ENCODE measurements around the gene MLLT11. TPM values are rescaled to one million over a fixed set of nuclear protein-coding genes. Genes with fewer than 3 reads are reported as not detected.
A peak's percentile ranks its signal among the peaks of the same experiment; 100 is the strongest.

The MLLT11 gene
- total RNA-seq, 4 donors from 2014 or later, result 0.16 to 1.8 (median 1.1) TPM

- TF ChIP-seq EP300 (IDR thresholded peaks at IDR 0.05), result no peak
- Histone ChIP-seq H3K27ac (no peak overlapping the region), H3K9me3 (no peaks in the 10 kb centered on the region), H3K27me3 (no peaks in the 10 kb centered on the region), H3K4me3 (no peak overlapping the region), H3K4me1 (peaks cover 0 to 24% (median 4%) of the 10 kb centered on the region in 3 donors), H3K36me3 (no peaks in the 10 kb centered on the region)
- ATAC-seq, result no peak
- WGBS, 2 donors (ENCODE audit: low coverage in 1 of 2), result 57 to 58% methylated on average over 2 to 3 of the region's 3 CpGs
Measured at GRCh38 chr1:151062741-151063371, 2.7 kb downstream of the MLLT11 start.

- Histone ChIP-seq H3K27ac (no peak overlapping the region), H3K27me3 (no peaks in the 10 kb centered on the region), H3K4me3 (no peak overlapping the region), H3K9me3 (no peaks in the 10 kb centered on the region), H3K4me1 (peaks cover 0 to 17% (median 0%) of the 10 kb centered on the region in 3 donors), H3K36me3 (no peaks in the 10 kb centered on the region)
- TF ChIP-seq EP300 (IDR thresholded peaks at IDR 0.05), result no peak
- no peak for TF ChIP-seq CTCF (IDR thresholded peaks at IDR 0.05)
- TF ChIP-seq POLR2AphosphoS5 (IDR thresholded peaks at IDR 0.05), result no peak
- TF ChIP-seq POLR2A (IDR thresholded peaks at IDR 0.05), result no peak
- ATAC-seq, result no peak
Measured at GRCh38 chr1:151065089-151065645, 5.0 kb downstream of the MLLT11 start.

- 87 to 94% methylated on average over 3 to 4 of the region's 4 CpGs for WGBS, 2 donors (ENCODE audit: low coverage in 1 of 2)
- no peaks in the 10 kb centered on the region for H3K36me3 ChIP-seq
- H3K9me3 ChIP-seq, result no peaks in the 10 kb centered on the region
- ATAC-seq, result no peak
- H3K27ac ChIP-seq, result no peak overlapping the region
- no peaks in the 10 kb centered on the region for H3K27me3 ChIP-seq
- H3K4me3 ChIP-seq, result no peak overlapping the region
- H3K4me1 ChIP-seq, result peaks cover 0 to 19% (median 0%) of the 10 kb centered on the region in 3 donors
- TF ChIP-seq EP300 (IDR thresholded peaks at IDR 0.05) (no peak), POLR2A (IDR thresholded peaks at IDR 0.05) (no peak), POLR2AphosphoS5 (IDR thresholded peaks at IDR 0.05) (no peak), CTCF (IDR thresholded peaks at IDR 0.05) (no peak)
Measured at GRCh38 chr1:151067185-151067584, 7.0 kb downstream of the MLLT11 start.

GRCh38 chr1:151069103-151069486 lies 8.9 kb downstream of the MLLT11 start:
- no peaks in the 10 kb centered on the region for H3K27me3 ChIP-seq
- TF ChIP-seq EP300 (IDR thresholded peaks at IDR 0.05), result no peak
- peaks cover 0 to 11% of the 10 kb centered on the region in 2 donors for H3K36me3 ChIP-seq
- no peak overlapping the region for H3K4me3 ChIP-seq
- no peaks in the 10 kb centered on the region for H3K9me3 ChIP-seq
- peaks cover 0 to 25% (median 0%) of the 10 kb centered on the region in 3 donors for H3K4me1 ChIP-seq
- no peak for ATAC-seq
- 78 to 100% methylated on average over 3 to 5 of the region's 5 CpGs for WGBS, 2 donors (ENCODE audit: low coverage in 1 of 2)
- H3K27ac ChIP-seq, result peak overlapping the region in 3 of 4 donors; percentile 96 to 100 (median 99)

GRCh38 chr1:151070474-151071276 lies 10.5 kb downstream of the MLLT11 start, which contains the start of gene GABPB2:
TSS of gene GABPB2 (plus strand) at chr1:151070761. CDS start at chr1:151088190, 17,429 bp downstream.
- H3K4me1 ChIP-seq, result peaks cover 0 to 25% (median 0%) of the 10 kb centered on the region in 3 donors
- H3K4me3 ChIP-seq, result peak within 1 kb of the TSS; percentile 91 to 99
- TF ChIP-seq POLR2A (IDR thresholded peaks at IDR 0.05) (peak; percentile 47 to 51), EP300 (IDR thresholded peaks at IDR 0.05) (peak; percentile 20), POLR2AphosphoS5 (IDR thresholded peaks at IDR 0.05) (peak; percentile 81), CTCF (IDR thresholded peaks at IDR 0.05) (peak; percentile 74 to 96 (median 88))
- ATAC-seq, result peak; percentile 95
- no peaks in the 10 kb centered on the region for H3K9me3 ChIP-seq
- peaks cover 0 to 22% of the 10 kb centered on the region in 2 donors for H3K36me3 ChIP-seq
- WGBS, 2 donors (ENCODE audit: low coverage in 1 of 2), result 0 to 1% methylated on average over 28 of the region's 50 CpGs
- H3K27me3 ChIP-seq, result no peaks in the 10 kb centered on the region
- H3K27ac ChIP-seq, result peak within 1 kb of the TSS; percentile 96 to 100 (median 100)

Data from gastroesophageal sphincter (tissue), 4 donors.